HG02798 (cell line): ENCODE data around the gene MICB.
A peak's percentile ranks its signal among the peaks of the same experiment; 100 is the strongest.
"Not testable (repeated sequence)": the region's sequence is repeated elsewhere in the genome, so short reads cannot be mapped to it uniquely, and the experiment has no call there.

Experiments
- ATAC-seq: cut with Tn5 transposase; IDR thresholded peaks from one replicate; pipeline ENCODE4 v1.9.1; 2021; ENCODE audit warnings: mild to moderate bottlenecking; ENCODE audit not compliant: unreplicated experiment, poor library complexity

The MICB gene

GRCh38 chr6:31535538-31536324 is 37.8 kb downstream of the MICB start:
- no peak for ATAC-seq

- ATAC-seq = no peak
Observed at GRCh38 chr6:31538805-31539400, 41.0 kb downstream of the MICB start.

DNA sequence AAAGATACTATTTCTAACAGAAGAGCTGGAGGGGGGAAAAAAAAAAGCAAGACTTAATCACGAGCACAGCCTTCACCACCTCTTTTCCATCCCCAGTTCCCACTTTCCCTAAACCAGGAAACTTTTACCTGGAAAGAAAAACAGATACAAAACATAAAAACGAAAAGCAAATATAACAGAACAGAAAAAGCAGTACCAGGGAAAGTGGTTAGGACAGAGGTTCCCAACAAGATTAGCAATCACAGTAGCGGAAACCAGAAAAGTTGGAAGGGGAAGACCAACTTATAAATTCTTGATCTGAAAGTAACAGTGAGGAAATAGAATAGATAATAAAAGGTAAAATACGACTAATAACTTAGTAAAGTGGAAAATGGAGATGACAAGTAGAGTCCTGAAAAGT is 42.7 kb downstream of the MICB start:
- ATAC-seq = no peak

GRCh38 chr6:31541059-31541657 is 43.2 kb downstream of the MICB start:
- ATAC-seq = no peak

- peak; percentile 75 for ATAC-seq
Observed at GRCh38 chr6:31541658-31542521, 43.9 kb downstream of the MICB start, which contains the start of gene DDX39B. Gene DDX39B (minus strand): TSS chr6:31542003. CDS start chr6:31540532, 1,471 bp downstream.

DNA sequence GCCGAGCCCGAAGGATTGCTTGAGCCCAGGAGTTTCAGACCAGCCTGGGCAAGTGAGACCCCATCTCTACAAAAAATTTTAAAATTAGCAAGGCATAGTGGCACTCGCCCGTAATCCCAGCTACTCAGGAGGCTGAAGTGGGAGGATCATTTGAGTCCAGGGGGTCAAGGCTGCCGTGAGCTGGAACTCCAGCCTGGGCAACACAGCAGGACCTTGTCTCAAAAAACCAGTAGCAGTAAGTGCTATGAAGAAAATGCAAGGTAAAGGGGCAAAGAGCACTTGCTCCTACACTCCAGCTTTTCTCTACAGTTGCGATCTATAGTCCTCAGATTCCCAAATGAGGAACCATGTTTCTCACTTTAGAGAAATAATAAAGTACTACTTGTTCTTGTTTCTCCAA is 45.7 kb downstream of the MICB start:
- ATAC-seq = no peak

GRCh38 chr6:31544676-31545075 is 46.7 kb downstream of the MICB start:
- ATAC-seq = no peak

- ATAC-seq = no peak
Observed at GRCh38 chr6:31545291-31545690, 47.3 kb downstream of the MICB start.

DNA sequence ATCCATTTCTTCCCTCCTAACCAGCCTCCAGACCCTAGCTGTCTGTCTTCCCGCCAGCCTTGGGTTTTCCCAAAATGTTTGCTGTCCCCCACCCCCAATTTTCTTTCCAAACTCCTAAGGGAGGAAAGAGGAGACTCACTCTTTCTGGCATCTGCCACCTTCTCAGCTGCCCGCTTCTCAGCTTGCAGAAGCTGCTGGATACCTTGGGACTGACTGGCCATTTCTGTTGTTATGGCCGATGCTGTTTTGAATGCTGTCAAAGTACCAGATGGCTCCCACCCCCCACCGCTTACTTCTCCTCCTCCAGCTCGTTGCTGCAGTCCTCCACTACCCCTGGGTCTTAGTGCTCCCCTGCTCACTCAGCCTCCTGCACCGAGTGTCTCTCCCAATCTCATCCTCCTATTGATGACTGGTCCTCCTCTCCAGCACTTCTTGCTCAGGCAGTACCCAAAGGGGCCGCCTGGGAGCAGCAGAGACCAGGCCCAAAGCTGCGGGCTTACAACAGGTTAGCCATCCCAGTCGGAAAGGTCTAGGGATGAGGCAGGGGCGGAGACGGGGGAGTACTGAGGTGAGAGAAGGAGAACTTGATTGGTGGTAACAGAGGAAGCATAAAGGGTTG is 48.5 kb downstream of the MICB start, which contains the start of gene ATP6V1G2:
Gene ATP6V1G2 (minus strand): TSS at position 270 of the 619 bp plus-strand sequence. CDS start 49 bp downstream, at position 221.
- ATAC-seq = peak; percentile 59

- ATAC-seq = peak; percentile 79
Observed at GRCh38 chr6:31546958-31547726, 49.2 kb downstream of the MICB start, which contains the start of gene NFKBIL1. Gene NFKBIL1 (plus strand): TSS chr6:31547608. CDS start chr6:31547695, 87 bp downstream.

DNA sequence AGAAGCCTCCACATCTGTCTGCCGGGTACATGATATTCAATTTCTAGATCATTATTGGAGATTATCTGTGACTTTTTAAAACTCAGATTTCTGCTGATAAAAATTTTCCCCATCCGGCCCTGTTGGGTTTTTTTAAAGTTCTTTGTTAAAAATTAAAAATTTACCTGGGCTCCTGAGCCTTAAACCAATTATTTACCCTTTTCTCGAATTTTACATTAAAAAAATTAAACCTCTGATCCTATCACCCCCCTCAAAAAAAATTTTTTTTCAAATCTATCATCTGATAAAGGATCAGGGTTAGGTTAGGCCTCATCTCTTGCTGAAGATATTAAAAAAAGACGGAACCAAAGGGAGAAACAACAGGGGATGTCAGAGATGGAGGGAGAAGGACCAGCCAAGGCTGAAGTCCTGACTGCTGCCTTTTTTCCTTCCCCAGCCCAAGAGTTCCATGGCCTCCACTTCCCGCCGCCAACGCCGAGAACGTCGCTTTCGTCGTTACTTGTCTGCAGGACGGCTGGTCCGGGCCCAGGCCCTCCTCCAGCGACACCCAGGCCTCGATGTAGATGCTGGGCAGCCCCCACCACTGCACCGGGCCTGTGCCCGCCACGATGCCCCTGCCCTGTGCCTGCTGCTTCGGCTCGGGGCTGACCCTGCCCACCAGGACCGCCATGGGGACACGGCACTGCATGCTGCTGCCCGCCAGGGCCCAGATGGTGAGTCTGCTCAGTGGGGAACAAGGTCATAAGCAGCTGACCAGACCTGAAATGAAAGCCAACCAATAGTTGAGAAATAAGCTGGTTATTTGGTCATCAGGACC is 50.0 kb downstream of the MICB start:
- no peak for ATAC-seq

DNA sequence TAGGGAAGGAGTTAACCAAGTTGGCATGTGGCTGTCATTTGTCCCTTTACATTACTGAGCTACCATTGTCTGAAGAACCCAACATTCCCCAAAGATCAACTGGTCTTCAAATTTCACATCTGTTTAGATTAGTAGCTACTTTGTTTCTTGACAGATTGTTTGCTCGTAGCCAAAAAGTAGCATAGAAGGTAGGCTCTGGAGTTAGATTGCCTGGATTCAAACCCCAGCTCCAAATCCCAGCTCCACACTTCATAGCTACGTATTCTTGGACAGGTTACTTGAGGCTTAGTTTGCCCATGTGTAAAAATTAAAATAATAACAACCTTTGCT is 50.6 kb downstream of the MICB start:
- no peak for ATAC-seq

DNA sequence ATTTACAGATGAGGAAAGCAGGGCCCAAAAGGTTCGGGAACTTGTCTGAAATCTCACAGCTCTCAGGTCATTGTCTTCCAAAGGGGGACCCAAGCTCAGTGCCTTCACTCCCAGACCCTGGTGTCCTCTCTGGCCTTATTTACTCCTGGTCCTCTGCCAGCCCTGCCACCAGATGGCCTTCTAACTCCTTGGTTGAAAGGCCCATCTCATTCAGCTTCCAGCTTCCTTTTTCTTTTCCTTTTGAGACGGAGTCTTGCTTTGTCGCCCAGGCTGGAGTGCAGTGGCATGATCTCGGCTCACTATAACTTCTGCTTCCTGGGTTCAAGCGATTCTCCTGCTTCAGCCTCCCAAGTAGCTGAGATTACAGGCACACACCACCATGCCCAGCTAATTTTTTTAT is 53.4 kb downstream of the MICB start:
- ATAC-seq = not testable (repeated sequence)

DNA sequence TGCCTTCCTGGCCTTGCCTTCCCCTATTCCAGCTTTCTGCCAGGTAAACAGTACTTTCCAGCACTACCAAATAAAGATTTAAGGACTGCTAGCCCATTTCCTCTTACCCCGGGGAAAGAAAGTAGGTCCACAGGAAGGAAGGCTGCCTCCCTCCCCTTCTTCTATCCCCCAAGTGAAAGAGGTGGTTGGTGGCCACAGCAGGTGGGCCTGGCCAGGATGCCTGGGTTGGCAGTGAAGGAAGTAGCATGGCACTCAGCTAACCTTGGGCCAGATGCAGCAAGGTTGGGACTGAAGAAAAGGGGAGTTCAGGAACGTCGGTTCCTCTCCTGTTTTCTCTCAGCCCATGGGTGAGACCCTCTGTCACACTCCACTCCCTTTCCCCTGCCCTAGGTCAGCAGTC is 58.4 kb downstream of the MICB start:
- no peak for ATAC-seq

DNA sequence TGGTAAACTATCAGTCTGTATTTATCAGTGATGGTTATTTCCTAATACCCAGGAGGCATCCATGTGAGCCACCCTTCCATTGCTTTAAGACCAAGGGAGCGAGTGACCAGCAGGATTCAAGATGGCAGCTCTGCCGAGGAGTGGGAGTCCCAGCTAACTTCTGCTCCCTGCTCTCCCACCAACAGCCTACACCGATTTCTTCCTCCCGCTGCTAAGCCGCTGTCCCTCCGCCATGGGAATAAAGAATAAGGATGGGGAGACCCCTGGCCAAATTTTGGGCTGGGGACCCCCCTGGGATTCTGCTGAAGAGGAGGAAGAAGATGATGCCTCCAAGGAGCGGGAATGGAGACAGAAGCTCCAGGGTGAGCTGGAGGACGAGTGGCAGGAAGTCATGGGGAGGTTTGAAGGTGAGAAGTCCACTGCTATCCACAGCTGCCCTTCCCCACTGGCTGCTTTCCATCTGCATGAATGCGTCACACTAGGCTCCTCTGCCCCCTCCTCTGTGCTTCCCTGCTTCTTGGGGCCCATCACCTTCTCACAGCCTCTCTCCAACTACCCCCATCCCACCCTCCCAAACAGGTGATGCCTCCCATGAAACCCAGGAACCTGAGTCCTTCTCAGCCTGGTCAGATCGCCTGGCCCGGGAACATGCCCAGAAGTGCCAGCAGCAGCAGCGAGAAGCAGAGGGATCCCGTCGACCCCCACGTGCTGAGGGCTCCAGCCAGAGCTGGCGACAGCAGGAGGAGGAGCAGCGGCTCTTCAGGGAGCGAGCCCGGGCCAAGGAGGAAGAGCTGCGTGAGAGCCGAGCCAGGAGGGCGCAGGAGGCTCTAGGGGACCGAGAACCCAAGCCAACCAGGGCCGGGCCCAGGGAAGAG is 59.7 kb downstream of the MICB start:
- ATAC-seq = no peak

DNA sequence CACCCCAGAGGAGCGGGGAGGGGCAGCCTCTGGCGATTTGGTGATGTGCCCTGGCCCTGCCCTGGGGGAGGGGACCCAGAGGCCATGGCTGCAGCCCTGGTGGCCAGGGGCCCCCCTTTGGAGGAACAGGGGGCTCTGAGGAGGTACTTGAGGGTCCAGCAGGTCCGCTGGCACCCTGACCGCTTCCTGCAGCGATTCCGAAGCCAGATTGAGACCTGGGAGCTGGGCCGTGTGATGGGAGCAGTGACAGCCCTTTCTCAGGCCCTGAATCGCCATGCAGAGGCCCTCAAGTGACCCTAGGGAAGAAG is 60.3 kb downstream of the MICB start:
- no peak for ATAC-seq

GRCh38 chr6:31558631-31559500 is 60.9 kb downstream of the MICB start:
- no peak for ATAC-seq
